ENCODE measurements around the gene ALOX5AP. TPM values are rescaled to one million over a fixed set of nuclear protein-coding genes. Genes with fewer than 3 reads are reported as not detected.
A peak's percentile ranks its signal among the peaks of the same experiment; 100 is the strongest.

ALOX5AP gene
- total and polyA plus RNA-seq, 2 experiments from 2014 or later: 3.3 to 17.2 TPM

DNA sequence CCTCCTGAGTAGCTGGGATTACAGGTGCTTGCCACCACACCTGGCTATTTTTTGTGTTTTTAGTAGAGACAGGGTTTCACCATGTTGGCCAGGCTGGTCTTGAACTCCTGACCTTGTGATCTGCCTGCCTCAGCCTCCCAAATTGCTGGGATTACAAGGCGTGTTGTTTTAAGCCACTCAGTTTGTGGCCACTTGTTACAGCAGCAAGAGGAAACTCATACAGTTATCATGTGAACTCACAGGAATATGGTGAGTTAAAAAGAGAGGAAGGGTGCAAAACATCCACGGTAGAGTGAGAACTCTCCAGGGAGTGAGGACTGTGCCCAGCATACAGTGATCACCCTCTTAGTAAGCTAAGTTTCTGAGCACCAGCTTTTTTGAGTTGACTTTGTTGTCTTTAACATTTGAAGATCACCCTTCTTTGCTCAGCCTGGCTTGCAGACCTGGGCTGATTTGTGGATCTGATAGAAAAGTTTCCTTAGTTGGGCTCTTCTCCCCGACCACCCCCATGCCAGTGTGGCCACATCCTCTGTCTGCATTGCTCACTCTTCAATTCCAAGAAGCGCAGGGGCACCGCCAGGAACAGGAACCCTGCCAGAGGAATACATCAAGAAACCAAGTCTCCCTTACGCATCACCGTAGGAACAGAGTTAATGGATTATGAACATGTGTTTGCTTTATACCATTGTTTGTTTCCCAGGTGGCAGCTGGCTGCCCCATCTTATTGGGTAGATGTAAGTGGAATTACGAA lies 16.0 kb downstream of the ALOX5AP start:
- 87% methylated on average over 8 of the region's 8 CpGs for WGBS (ENCODE audit: low lambda C conversion rate, missing lambda C conversion rate)
- Histone ChIP-seq H2AFZ (no peak overlapping the region), H3K4me3 (no peak overlapping the region), H3K27ac (no peak overlapping the region), H3K4me2 (no peak overlapping the region), H3K9me3 (ENCODE audit: low read depth) (no peaks in the 10 kb centered on the region), H3K9me2 (replicated peaks; ENCODE audit: insufficient read depth) (no peaks in the 10 kb centered on the region), H3K36me3 (replicated peaks; ENCODE audit: insufficient read depth, low read depth) (no peaks in the 10 kb centered on the region), H3K79me2 (no peaks in the 10 kb centered on the region), H3K27me3 (no peaks in the 10 kb centered on the region), H4K20me1 (ENCODE audit: insufficient read depth, poor library complexity, severe bottlenecking) (no peaks in the 10 kb centered on the region), H3K4me1 (ENCODE audit: insufficient read depth) (peaks cover 6% of the 10 kb centered on the region)
- TF ChIP-seq EZH2phosphoT487 (IDR thresholded peaks at IDR 0.05; ENCODE audit: low read depth, severe bottlenecking, unreplicated experiment) (no peak), EZH2 (IDR thresholded peaks at IDR 0.05; ENCODE audit: borderline replicate concordance) (no peak)
- TF ChIP-seq, protein P1, sequence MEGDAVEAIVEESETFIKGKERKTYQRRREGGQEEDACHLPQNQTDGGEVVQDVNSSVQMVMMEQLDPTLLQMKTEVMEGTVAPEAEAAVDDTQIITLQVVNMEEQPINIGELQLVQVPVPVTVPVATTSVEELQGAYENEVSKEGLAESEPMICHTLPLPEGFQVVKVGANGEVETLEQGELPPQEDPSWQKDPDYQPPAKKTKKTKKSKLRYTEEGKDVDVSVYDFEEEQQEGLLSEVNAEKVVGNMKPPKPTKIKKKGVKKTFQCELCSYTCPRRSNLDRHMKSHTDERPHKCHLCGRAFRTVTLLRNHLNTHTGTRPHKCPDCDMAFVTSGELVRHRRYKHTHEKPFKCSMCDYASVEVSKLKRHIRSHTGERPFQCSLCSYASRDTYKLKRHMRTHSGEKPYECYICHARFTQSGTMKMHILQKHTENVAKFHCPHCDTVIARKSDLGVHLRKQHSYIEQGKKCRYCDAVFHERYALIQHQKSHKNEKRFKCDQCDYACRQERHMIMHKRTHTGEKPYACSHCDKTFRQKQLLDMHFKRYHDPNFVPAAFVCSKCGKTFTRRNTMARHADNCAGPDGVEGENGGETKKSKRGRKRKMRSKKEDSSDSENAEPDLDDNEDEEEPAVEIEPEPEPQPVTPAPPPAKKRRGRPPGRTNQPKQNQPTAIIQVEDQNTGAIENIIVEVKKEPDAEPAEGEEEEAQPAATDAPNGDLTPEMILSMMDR (IDR thresholded peaks at IDR 0.05; ENCODE audit: poor library complexity): no peak
- DNase-seq (ENCODE audit: low spot score): no peak

GRCh38 chr13:30752201-30752797 lies 17.0 kb downstream of the ALOX5AP start:
- Histone ChIP-seq H3K36me3 (replicated peaks; ENCODE audit: insufficient read depth, low read depth) (no peaks in the 10 kb centered on the region), H3K9me3 (ENCODE audit: low read depth) (no peaks in the 10 kb centered on the region), H3K9me2 (replicated peaks; ENCODE audit: insufficient read depth) (no peaks in the 10 kb centered on the region), H3K27me3 (no peaks in the 10 kb centered on the region), H3K4me1 (ENCODE audit: insufficient read depth) (no peaks in the 10 kb centered on the region), H4K20me1 (ENCODE audit: insufficient read depth, poor library complexity, severe bottlenecking) (no peaks in the 10 kb centered on the region), H3K4me3 (no peak overlapping the region), H3K4me2 (no peak overlapping the region), H2AFZ (no peak overlapping the region), H3K27ac (no peak overlapping the region), H3K79me2 (no peaks in the 10 kb centered on the region)
- no peak for TF ChIP-seq EZH2phosphoT487 (IDR thresholded peaks at IDR 0.05; ENCODE audit: low read depth, severe bottlenecking, unreplicated experiment)
- TF ChIP-seq, protein P1 (IDR thresholded peaks at IDR 0.05; ENCODE audit: poor library complexity): no peak
- TF ChIP-seq EZH2 (IDR thresholded peaks at IDR 0.05; ENCODE audit: borderline replicate concordance): no peak
- 65% methylated on average over 11 of the region's 11 CpGs for WGBS (ENCODE audit: low lambda C conversion rate, missing lambda C conversion rate)
- peak; percentile 32 for DNase-seq (ENCODE audit: low spot score)

DNA sequence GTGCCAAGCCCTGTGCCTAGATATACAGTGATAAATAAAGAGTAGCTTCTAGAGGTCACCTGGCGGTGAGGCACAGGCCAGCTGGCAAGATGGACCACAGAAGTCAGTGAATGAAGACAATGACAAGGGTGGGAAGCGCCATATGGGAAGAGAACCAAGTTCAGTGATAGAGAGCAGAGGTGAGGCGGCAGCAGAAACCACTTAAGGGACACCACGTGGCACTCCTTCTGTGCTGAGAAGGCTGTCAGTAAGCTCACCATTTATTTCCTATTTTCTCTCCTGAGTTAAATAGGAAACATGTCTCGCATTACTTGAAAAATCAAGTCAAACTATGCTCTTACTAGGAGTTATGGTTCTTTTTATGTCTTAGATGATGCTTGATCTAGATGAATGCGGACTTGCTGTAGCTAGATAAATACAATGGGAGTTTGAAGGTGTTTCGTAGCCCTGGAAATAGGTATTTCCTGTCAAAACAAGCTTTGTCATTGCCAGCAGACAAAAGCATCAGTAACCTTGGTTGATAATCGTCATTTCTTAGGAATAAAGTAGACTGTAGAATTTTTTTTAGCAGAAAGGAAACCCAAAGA lies 17.8 kb downstream of the ALOX5AP start:
- Histone ChIP-seq H3K36me3 (replicated peaks; ENCODE audit: insufficient read depth, low read depth) (no peaks in the 10 kb centered on the region), H3K4me1 (ENCODE audit: insufficient read depth) (no peaks in the 10 kb centered on the region), H3K27ac (no peak overlapping the region), H3K9me2 (replicated peaks; ENCODE audit: insufficient read depth) (no peaks in the 10 kb centered on the region), H3K4me3 (no peak overlapping the region), H3K4me2 (no peak overlapping the region), H3K9me3 (ENCODE audit: low read depth) (no peaks in the 10 kb centered on the region), H4K20me1 (ENCODE audit: insufficient read depth, poor library complexity, severe bottlenecking) (no peaks in the 10 kb centered on the region), H3K79me2 (no peaks in the 10 kb centered on the region), H3K27me3 (no peaks in the 10 kb centered on the region), H2AFZ (no peak overlapping the region)
- WGBS (ENCODE audit: low lambda C conversion rate, missing lambda C conversion rate): 91% methylated on average over 8 of the region's 8 CpGs
- no peak for TF ChIP-seq EZH2phosphoT487 (IDR thresholded peaks at IDR 0.05; ENCODE audit: low read depth, severe bottlenecking, unreplicated experiment)
- DNase-seq (ENCODE audit: low spot score): no peak

DNA sequence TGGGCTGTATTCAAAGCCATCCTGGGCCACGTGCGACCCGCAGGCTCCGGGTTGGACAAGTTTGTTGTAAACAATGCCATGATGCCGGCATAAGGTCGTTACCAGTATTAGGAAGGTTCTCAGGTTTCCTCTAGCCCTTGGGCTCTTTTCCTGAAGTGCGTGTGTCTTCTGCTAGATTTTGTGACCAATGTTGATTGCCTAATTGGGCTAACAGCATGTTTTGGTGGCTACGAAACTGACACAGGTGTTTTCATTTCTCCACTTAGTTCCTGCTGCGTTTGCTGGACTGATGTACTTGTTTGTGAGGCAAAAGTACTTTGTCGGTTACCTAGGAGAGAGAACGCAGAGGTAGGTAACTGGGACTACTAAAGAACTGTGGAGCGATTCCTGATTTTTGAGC lies 20.3 kb downstream of the ALOX5AP start:
- Histone ChIP-seq H3K27ac (no peak overlapping the region), H3K4me2 (no peak overlapping the region), H3K9me3 (ENCODE audit: low read depth) (no peaks in the 10 kb centered on the region), H3K4me1 (ENCODE audit: insufficient read depth) (no peaks in the 10 kb centered on the region), H4K20me1 (ENCODE audit: insufficient read depth, poor library complexity, severe bottlenecking) (no peaks in the 10 kb centered on the region), H3K4me3 (no peak overlapping the region), H3K36me3 (replicated peaks; ENCODE audit: insufficient read depth, low read depth) (no peaks in the 10 kb centered on the region), H2AFZ (no peak overlapping the region), H3K9me2 (replicated peaks; ENCODE audit: insufficient read depth) (no peaks in the 10 kb centered on the region), H3K79me2 (no peaks in the 10 kb centered on the region), H3K27me3 (no peaks in the 10 kb centered on the region)
- TF ChIP-seq, protein P1 (IDR thresholded peaks at IDR 0.05; ENCODE audit: poor library complexity): no peak
- no peak for TF ChIP-seq EZH2 (IDR thresholded peaks at IDR 0.05; ENCODE audit: borderline replicate concordance)
- TF ChIP-seq EZH2phosphoT487 (IDR thresholded peaks at IDR 0.05; ENCODE audit: low read depth, severe bottlenecking, unreplicated experiment): no peak
- 71% methylated on average over 12 of the region's 12 CpGs for WGBS (ENCODE audit: low lambda C conversion rate, missing lambda C conversion rate)
- no peak for DNase-seq (ENCODE audit: low spot score)
